Panc1 (cell line): Measurements from ENCODE around the gene KAZN. TPM values are rescaled to one million over a fixed set of nuclear protein-coding genes. Genes with fewer than 3 reads are reported as not detected.

Experiments used
- ATAC-seq: fragments of 200-7000 bp; cut with Tn5 transposase; 2 replicates; pipeline ENCODE4 v1.9.1; 2020; ENCODE audit warnings: mild to moderate bottlenecking, moderate library complexity
- BruUV-seq: library from RNA; stranded (reverse); fragments of 400-500 nt; replicated peaks from 2 replicates; lab custom pipeline; 2021; lab: Mats Ljungman, UMichigan
- CTCF ChIA-PET: fragments of 300-600 bp; sonication (Branson Sonifier 250); formaldehyde crosslinking; loops from one replicate; lab custom pipeline; 2022; ENCODE audit warnings: antibody characterized with exemption; lab: Charles Lee
- POLR2A ChIA-PET: fragments of 300-600 bp; sonication (Branson Sonifier 250); formaldehyde crosslinking; loops from one replicate; lab custom pipeline; 2022; ENCODE audit warnings: antibody characterized with exemption; lab: Charles Lee
- DNase-seq: peaks from one replicate; pipeline ENCODE4 v3.0.0-alpha.2; 2010; ENCODE audit warnings: low read depth, low spot score
- H3K27ac ChIP-seq: 2 replicates; pipeline ENCODE4 v1.5.1; 2011; ENCODE audit warnings: mild to moderate bottlenecking, low read length, inconsistent platforms
- H3K27me3 ChIP-seq: fragments of 200-500 bp; sonication (Bioruptor generic); 2 replicates; pipeline ENCODE4 v1.6.0; 2014; ENCODE audit warnings: low read length, inconsistent platforms; ENCODE audit not compliant: control insufficient read depth, insufficient read depth
- H3K36me3 ChIP-seq: fragments of 200-500 bp; sonication (Bioruptor generic); 2 replicates; pipeline ENCODE4 v1.5.1; 2014; ENCODE audit warnings: inconsistent platforms, mild to moderate bottlenecking, low read length, moderate library complexity; ENCODE audit not compliant: control insufficient read depth, insufficient read depth
- H3K4me1 ChIP-seq: 2 replicates; pipeline ENCODE4 v1.5.1; 2011; ENCODE audit warnings: inconsistent platforms, mild to moderate bottlenecking, low read length, moderate library complexity; ENCODE audit not compliant: control insufficient read depth, insufficient read depth
- H3K4me3 ChIP-seq, 2 experiments: 2 replicates each; pipeline ENCODE4 v1.5.1; 2011 to 2012; ENCODE audit warnings: low read depth in 2 of 2, low read length in 2 of 2, mild to moderate bottlenecking in 2 of 2, inconsistent platforms in 1 of 2, moderate library complexity in 1 of 2
- H3K9me3 ChIP-seq: fragments of 200-500 bp; sonication (Bioruptor generic); 2 replicates; pipeline ENCODE4 v1.5.1; 2014; ENCODE audit warnings: low read depth, mild to moderate bottlenecking, inconsistent platforms, low read length, moderate library complexity; ENCODE audit not compliant: control insufficient read depth, insufficient read depth
- POLR2AphosphoS5 ChIP-seq: IDR thresholded peaks from 2 replicates; pipeline ENCODE4 v1.6.1; 2012; ENCODE audit warnings: mild to moderate bottlenecking, low read depth, low read length, moderate library complexity
- SIN3A ChIP-seq: IDR thresholded peaks from 2 replicates; pipeline ENCODE4 v1.6.1; 2012; ENCODE audit warnings: low read depth, mild to moderate bottlenecking, low read length, moderate library complexity, borderline replicate concordance; ENCODE audit not compliant: insufficient read depth
- TCF7L2 ChIP-seq: IDR thresholded peaks from 2 replicates; pipeline ENCODE4 v1.6.1; 2011; ENCODE audit warnings: mild to moderate bottlenecking, low read depth, low read length, inconsistent platforms
- in situ Hi-C: cut with HindIII; loops from 2 replicates; pipeline ENCODE4 v1.10.0; 2016; ENCODE audit warnings: low sequenced_read_pairs, low pct_unique_long_range_greater_than_20kb
- intact Hi-C: fragments of 100-400 bp; cut with micrococcal nuclease; formaldehyde crosslinking; loops from one replicate; pipeline ENCODE4 v1.10.0; 2022; ENCODE audit not compliant: unreplicated experiment
- total RNA-seq: library from RNA; stranded (reverse); gene quantifications from one replicate; pipeline ENCODE4 v1.2.1, GENCODE V29; 2021; ENCODE audit not compliant: unreplicated experiment
- TF ChIP-seq, protein P1 (sequence below), 2 experiments: IDR thresholded peaks; 2 replicates each; pipeline ENCODE4 v1.6.1; 2011 to 2012; ENCODE audit warnings: low read depth in 2 of 2, control low read depth in 1 of 2, low read length in 1 of 2, mild to moderate bottlenecking in 1 of 2, moderate library complexity in 1 of 2; ENCODE audit not compliant: insufficient read depth in 1 of 2
- TF ChIP-seq, protein P2 (sequence below): fragments of 450-650 bp; IDR thresholded peaks from 2 replicates; pipeline ENCODE4 v1.5.1; 2017; ENCODE audit warnings: mild to moderate bottlenecking

KAZN gene
- total RNA-seq, 1 experiment from 2014 or later, result 6.6 TPM

DNA sequence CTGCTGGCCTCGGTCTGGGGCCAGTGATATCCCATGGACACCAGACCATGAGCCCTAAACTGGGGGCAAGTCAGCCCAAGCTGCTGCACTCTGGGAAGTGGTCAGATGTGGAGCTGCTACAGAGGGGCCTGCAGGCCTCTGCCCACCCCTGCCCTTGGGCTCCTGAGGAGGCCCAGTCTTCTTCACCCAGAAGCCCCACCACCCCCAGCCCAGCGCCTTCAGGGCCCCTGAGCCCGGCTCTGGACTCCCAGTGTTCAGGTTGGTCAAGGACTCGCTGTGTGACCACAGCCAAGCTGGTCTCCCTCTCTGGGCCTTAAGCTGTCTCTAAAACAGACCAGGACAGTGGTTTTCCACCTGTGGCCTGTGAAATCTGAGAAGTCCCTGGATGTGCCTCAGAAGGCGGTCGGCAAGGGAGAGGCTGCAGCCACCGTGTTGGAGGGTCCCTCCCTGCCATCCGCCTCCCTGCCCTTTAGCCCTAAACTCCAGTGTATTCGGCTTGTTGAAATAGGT, 475.4 kb downstream of the KAZN start:
- DNase-seq (no peak), ATAC-seq (0 out of 2 replicates have a peak, but pooled peaks have one; percentile 9)
- intact Hi-C loops, result no loop called here
- no peaks in the 10 kb centered on the region for H3K27me3 ChIP-seq
- H3K27ac ChIP-seq, result no peak overlapping the region
- BruUV-seq, result no TSS peak
- no peaks in the 10 kb centered on the region for H3K4me1 ChIP-seq
- ChIA-PET CTCF (no interaction called here), POLR2A (no interaction called here)
- in situ Hi-C loops, result no loop called here
- H3K9me3 ChIP-seq, result no peaks in the 10 kb centered on the region
- no peaks in the 10 kb centered on the region for H3K36me3 ChIP-seq
- TF ChIP-seq, protein P1, sequence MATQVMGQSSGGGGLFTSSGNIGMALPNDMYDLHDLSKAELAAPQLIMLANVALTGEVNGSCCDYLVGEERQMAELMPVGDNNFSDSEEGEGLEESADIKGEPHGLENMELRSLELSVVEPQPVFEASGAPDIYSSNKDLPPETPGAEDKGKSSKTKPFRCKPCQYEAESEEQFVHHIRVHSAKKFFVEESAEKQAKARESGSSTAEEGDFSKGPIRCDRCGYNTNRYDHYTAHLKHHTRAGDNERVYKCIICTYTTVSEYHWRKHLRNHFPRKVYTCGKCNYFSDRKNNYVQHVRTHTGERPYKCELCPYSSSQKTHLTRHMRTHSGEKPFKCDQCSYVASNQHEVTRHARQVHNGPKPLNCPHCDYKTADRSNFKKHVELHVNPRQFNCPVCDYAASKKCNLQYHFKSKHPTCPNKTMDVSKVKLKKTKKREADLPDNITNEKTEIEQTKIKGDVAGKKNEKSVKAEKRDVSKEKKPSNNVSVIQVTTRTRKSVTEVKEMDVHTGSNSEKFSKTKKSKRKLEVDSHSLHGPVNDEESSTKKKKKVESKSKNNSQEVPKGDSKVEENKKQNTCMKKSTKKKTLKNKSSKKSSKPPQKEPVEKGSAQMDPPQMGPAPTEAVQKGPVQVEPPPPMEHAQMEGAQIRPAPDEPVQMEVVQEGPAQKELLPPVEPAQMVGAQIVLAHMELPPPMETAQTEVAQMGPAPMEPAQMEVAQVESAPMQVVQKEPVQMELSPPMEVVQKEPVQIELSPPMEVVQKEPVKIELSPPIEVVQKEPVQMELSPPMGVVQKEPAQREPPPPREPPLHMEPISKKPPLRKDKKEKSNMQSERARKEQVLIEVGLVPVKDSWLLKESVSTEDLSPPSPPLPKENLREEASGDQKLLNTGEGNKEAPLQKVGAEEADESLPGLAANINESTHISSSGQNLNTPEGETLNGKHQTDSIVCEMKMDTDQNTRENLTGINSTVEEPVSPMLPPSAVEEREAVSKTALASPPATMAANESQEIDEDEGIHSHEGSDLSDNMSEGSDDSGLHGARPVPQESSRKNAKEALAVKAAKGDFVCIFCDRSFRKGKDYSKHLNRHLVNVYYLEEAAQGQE (IDR thresholded peaks at IDR 0.05; ENCODE audit: insufficient read depth in 1 of 2, low read depth in 2 of 2, low read length in 1 of 2), result no peak
- TF ChIP-seq, protein P2, sequence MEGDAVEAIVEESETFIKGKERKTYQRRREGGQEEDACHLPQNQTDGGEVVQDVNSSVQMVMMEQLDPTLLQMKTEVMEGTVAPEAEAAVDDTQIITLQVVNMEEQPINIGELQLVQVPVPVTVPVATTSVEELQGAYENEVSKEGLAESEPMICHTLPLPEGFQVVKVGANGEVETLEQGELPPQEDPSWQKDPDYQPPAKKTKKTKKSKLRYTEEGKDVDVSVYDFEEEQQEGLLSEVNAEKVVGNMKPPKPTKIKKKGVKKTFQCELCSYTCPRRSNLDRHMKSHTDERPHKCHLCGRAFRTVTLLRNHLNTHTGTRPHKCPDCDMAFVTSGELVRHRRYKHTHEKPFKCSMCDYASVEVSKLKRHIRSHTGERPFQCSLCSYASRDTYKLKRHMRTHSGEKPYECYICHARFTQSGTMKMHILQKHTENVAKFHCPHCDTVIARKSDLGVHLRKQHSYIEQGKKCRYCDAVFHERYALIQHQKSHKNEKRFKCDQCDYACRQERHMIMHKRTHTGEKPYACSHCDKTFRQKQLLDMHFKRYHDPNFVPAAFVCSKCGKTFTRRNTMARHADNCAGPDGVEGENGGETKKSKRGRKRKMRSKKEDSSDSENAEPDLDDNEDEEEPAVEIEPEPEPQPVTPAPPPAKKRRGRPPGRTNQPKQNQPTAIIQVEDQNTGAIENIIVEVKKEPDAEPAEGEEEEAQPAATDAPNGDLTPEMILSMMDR, result no peak
- TF ChIP-seq SIN3A, result no peak
- TF ChIP-seq POLR2AphosphoS5, result no peak
- no peak for TF ChIP-seq TCF7L2
- no peak overlapping the region for H3K4me3 ChIP-seq

DNA sequence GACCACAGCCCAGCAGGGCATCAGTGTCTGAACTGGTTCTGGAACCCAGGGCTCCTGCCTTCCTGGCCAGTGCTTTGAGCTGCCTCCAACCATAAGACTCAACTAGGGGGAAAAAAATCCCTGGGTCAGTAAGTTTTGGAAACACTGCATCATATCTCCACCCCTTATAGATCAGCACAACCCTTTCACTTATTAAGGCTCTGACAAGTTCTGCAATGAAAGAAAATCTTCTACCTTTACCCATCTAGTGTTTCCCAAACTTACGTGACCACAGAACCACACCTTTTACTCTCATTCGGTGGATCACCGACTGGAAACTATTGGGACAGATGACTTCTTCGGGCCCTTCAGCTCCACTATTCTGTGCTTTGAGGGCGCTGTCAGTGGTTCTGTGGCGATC, 476.7 kb downstream of the KAZN start:
- no peak overlapping the region for H3K27ac ChIP-seq
- ATAC-seq (no peak), DNase-seq (no peak)
- H3K36me3 ChIP-seq, result no peaks in the 10 kb centered on the region
- H3K27me3 ChIP-seq, result no peaks in the 10 kb centered on the region
- intact Hi-C loops, result no loop called here
- in situ Hi-C loops, result no loop called here
- no peaks in the 10 kb centered on the region for H3K4me1 ChIP-seq
- no peak overlapping the region for H3K4me3 ChIP-seq
- CTCF ChIA-PET, result no interaction called here
- no peaks in the 10 kb centered on the region for H3K9me3 ChIP-seq
- TF ChIP-seq POLR2AphosphoS5, result no peak
- no peak for TF ChIP-seq SIN3A
- TF ChIP-seq, protein P1 (IDR thresholded peaks at IDR 0.05; ENCODE audit: insufficient read depth in 1 of 2, low read depth in 2 of 2, low read length in 1 of 2), result no peak
- TF ChIP-seq, protein P2, result no peak
- no peak for TF ChIP-seq TCF7L2
- POLR2A ChIA-PET, result no interaction called here
- no TSS peak for BruUV-seq
